Nephron (organoid): ENCODE measurements around the gene NEUROD6.

Experiments used
- H3K27ac Mint-ChIP-seq, 3 experiments: 2 replicates each; pipeline ENCODE4 v1.8.0; 2020; ENCODE audit warnings: mixed read lengths in 3 of 3, mild to moderate bottlenecking in 2 of 3, moderate library complexity in 1 of 3
- H3K27me3 Mint-ChIP-seq: 2 replicates; pipeline ENCODE4 v1.8.0; 2021; ENCODE audit warnings: low read depth, mild to moderate bottlenecking, moderate library complexity, mixed read lengths
- H3K36me3 Mint-ChIP-seq: 2 replicates; pipeline ENCODE4 v1.8.0; 2020; ENCODE audit warnings: low read depth, mixed read lengths
- H3K4me1 Mint-ChIP-seq: 2 replicates; pipeline ENCODE4 v1.8.0; 2020; ENCODE audit warnings: mixed read lengths
- H3K4me3 Mint-ChIP-seq, 3 experiments: 2 replicates each; pipeline ENCODE4 v1.8.0; 2020; ENCODE audit warnings: mild to moderate bottlenecking in 3 of 3, mixed read lengths in 3 of 3, moderate library complexity in 2 of 3
- H3K9me3 Mint-ChIP-seq: 2 replicates; pipeline ENCODE4 v1.8.0; 2020; ENCODE audit warnings: mixed read lengths
- TF ChIP-seq, protein P1 (sequence below), 3 experiments: fragments of 200-600 bp; sonication (generic); IDR thresholded peaks; one replicate each; pipeline ENCODE4 v1.5.0; 2021; ENCODE audit warnings: antibody characterized with exemption in 3 of 3; ENCODE audit not compliant: unreplicated experiment in 3 of 3

Gene NEUROD6

DNA sequence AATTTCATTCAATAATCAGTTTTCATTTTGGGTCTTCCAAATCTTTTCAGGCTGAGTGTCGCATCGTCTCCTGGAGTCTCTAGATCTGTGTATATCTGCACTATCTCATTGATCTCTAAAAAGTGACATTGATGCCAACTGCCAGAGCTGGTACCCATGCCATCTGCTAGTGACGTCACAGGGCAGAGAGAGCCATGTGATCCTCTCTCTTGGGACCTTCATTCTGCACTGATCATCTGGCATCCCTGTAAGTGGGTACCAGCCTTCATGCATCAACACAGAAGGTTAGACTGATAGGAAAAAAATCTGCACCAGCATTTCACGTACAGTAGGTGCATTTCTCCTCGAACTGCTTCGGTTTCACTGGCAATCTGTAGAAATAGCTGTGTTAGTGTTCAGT, at the start of gene NEUROD6:
Gene NEUROD6 (minus strand): TSS at position 124 of the 400 bp plus-strand sequence. CDS start 1,458 bp downstream, outside the sequence.
- Mint-ChIP-seq H3K4me1 (peaks cover 24% of the 10 kb centered on the region), H3K4me3 (no peak within 1 kb of the TSS), H3K27ac (no peak within 1 kb of the TSS), H3K9me3 (no peaks in the 10 kb centered on the region), H3K36me3 (no peaks in the 10 kb centered on the region), H3K27me3 (peaks cover 47% of the 10 kb centered on the region)
- TF ChIP-seq, protein P1, sequence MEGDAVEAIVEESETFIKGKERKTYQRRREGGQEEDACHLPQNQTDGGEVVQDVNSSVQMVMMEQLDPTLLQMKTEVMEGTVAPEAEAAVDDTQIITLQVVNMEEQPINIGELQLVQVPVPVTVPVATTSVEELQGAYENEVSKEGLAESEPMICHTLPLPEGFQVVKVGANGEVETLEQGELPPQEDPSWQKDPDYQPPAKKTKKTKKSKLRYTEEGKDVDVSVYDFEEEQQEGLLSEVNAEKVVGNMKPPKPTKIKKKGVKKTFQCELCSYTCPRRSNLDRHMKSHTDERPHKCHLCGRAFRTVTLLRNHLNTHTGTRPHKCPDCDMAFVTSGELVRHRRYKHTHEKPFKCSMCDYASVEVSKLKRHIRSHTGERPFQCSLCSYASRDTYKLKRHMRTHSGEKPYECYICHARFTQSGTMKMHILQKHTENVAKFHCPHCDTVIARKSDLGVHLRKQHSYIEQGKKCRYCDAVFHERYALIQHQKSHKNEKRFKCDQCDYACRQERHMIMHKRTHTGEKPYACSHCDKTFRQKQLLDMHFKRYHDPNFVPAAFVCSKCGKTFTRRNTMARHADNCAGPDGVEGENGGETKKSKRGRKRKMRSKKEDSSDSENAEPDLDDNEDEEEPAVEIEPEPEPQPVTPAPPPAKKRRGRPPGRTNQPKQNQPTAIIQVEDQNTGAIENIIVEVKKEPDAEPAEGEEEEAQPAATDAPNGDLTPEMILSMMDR (IDR thresholded peaks at IDR 0.05; ENCODE audit: unreplicated experiment in 3 of 3) = no peak

DNA sequence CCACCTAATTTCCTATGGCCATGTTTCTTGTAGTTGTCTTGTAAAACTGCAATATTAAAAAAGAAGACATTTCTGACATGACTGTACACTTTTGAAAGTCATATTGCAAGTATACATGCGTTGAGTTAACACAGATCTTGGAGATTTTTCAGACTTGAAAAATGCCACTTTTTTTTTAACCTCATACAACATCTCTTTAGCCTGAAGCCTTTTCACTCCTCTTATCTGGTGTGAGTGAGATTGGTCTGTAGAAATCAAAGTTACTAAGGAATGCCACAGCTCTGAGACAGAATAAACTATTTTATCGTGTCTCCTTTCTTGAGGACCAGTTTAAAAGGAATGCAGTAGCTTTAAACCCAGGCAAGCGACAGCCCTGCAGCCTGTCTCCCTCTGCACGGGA, 43.9 kb upstream of the NEUROD6 start:
- no peaks in the 10 kb centered on the region for H3K36me3 Mint-ChIP-seq
- no peaks in the 10 kb centered on the region for H3K9me3 Mint-ChIP-seq
- no peaks in the 10 kb centered on the region for H3K4me1 Mint-ChIP-seq
- no peak overlapping the region for H3K27ac Mint-ChIP-seq
- TF ChIP-seq, protein P1 (IDR thresholded peaks at IDR 0.05; ENCODE audit: unreplicated experiment in 3 of 3) = no peak
- H3K4me3 Mint-ChIP-seq = no peak overlapping the region
- no peaks in the 10 kb centered on the region for H3K27me3 Mint-ChIP-seq

DNA sequence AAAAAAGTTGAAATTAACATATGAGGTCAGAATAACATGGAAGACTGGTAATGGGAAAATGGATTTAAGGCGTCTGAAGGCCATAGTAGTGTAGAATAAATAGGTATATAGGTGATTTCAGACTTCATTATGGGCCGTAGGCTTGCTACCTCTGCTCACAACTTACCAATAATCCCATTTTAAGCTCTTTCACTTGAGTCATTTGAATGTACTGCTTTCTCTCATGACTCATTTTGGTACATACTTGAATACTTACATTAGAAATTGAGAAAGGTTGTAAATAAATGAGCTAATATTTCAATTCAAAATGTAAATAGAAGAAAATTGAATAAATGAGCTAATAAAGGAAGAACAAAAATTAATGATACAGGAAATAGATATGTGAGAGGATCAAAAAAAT, 42.2 kb upstream of the NEUROD6 start:
- Mint-ChIP-seq H3K27me3 (no peaks in the 10 kb centered on the region), H3K9me3 (no peaks in the 10 kb centered on the region), H3K27ac (no peak overlapping the region), H3K4me1 (no peaks in the 10 kb centered on the region), H3K36me3 (no peaks in the 10 kb centered on the region), H3K4me3 (no peak overlapping the region)
- TF ChIP-seq, protein P1 (IDR thresholded peaks at IDR 0.05; ENCODE audit: unreplicated experiment in 3 of 3) = no peak

DNA sequence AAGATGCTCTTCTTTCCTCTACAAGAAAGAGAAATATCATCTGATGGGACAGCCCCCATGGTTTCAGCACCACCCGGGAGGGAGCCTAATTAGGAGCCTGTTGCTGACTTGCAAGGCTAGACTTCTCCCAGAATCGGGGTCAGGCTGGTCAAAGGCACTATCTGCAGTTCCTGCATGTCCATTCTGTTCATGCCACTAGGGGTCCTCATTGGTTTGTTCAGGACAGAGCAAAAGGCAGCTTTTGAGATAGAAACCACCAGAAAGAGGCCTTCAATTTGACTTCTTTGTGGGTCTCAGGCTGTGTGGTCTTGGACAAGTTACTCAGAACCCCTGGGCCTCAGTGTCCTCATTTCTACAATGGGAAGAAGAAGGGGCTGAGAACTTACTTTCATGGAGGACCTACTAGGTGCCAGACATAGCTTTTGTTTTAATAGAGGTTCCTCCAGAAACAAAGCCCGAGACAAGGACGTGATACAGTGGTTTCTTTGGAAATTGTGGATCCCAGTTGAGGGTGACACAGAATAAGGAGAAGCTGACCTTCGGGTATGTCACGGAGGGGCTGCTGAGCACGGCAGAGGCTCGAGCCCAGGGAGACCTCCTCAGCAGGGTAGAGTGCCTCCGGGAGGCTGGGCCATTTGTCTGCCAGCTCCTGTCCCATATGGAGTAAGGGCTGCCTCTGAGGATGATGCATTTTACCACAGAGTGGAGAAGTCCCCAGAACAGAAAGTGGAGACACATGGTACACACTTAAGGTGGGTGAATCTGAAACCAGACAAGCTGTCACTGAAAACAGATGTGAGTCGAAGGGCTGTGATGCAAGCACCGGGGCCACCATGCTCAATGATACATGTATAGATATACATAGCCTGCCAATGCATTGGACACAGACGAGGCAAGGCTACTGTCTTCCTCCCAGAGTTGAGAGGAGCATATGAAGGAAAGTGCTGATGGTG, 33.1 kb upstream of the NEUROD6 start:
- TF ChIP-seq, protein P1 (IDR thresholded peaks at IDR 0.05; ENCODE audit: unreplicated experiment in 3 of 3) = peak; percentile 58 to 59 (median 58)
- Mint-ChIP-seq H3K9me3 (no peaks in the 10 kb centered on the region), H3K27me3 (peaks cover 17% of the 10 kb centered on the region), H3K27ac (no peak overlapping the region), H3K36me3 (no peaks in the 10 kb centered on the region), H3K4me3 (no peak overlapping the region), H3K4me1 (no peaks in the 10 kb centered on the region)

DNA sequence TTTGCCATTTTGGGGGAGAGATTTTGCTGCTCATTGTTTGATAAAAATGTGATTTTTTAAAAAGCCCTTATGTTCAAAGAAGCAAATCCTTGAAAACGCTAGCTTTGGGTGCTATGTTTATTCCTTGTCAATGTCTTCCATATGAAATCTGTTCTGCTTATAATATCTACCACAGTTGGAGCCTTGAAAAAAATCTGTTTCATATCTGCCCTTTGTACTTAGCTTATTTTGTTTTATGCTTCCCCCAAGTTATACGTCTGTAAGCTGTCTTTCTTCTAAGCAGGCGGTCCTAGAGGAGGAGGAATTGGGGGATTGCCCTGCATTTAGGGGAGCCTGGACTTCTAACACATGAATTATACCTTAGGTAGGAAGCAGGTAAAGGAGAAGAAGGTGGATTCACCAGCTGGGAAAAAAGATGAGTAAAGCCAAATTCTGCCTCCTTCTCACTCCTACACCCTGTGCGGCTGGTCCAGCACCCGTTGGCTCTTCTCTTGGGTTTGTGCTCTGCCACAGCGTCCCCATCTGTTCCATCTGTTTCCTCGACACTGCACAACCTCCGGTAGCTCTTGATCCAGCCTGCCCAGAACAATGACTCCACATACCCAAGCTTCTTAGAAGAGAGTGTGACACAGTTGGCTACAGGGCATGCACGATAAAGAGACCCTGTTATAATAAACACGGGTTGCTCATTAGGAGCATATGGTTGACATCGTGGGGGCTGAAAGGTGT, 31.9 kb upstream of the NEUROD6 start:
- Mint-ChIP-seq H3K4me1 (no peaks in the 10 kb centered on the region), H3K27ac (no peak overlapping the region), H3K9me3 (no peaks in the 10 kb centered on the region), H3K36me3 (no peaks in the 10 kb centered on the region), H3K4me3 (no peak overlapping the region), H3K27me3 (peaks cover 21% of the 10 kb centered on the region)
- TF ChIP-seq, protein P1 (IDR thresholded peaks at IDR 0.05; ENCODE audit: unreplicated experiment in 3 of 3) = no peak
